Dermis blood vessel endothelial cell (primary cell): Measurements from ENCODE around the gene ARL4D. TPM values are rescaled to one million over a fixed set of nuclear protein-coding genes. Genes with fewer than 3 reads are reported as not detected.
A peak's percentile ranks its signal among the peaks of the same experiment; 100 is the strongest.

ENCODE experiments used
- DNase-seq: peaks from one replicate; pipeline ENCODE4 v3.0.0; 2010
- total RNA-seq: library from RNA; depleted of rRNA; stranded (reverse); fragments of >200 nt; gene quantifications from 2 replicates; pipeline ENCODE4 v1.2.3, GENCODE V29; 2014

The ARL4D gene
- total RNA-seq, 1 donor from 2014 or later, result 1.4 TPM

DNA sequence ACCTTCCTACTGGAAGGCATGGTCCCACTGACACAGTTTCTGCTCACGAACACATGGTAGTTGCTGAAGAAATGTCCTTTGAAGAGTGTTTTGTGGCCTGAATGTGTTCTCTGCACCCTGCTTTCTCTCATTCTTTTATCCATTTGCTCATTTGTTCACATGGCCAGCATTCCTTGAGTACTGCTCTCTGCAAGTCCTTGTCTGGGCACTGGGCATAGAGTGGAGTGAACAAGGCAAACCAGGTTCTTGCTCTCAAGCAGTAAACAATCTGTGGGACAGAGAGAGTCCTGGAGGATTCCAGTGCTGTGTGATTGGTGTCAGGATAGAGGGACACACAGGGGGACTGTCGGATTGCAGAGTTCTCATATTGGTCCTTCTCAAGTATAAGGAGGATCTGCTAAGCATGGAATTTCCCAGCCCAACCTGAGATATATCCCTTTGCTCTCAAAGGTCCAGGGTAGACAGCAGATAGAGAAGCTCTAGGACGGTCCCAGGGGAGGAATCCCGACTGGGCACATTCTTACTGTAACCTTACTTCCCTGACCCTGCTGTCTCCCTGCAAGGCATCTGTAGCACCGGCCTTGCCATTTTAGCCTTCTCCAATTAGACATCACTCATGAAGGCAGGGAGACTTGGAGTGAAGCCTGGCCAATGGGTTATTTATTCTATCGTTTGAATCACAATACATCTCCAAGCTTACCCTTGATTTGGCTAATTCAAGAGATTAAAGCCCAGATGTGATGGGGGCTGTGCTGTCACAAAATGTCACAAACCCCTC is 32.3 kb downstream of the ARL4D start:
- no peak for DNase-seq

DNA sequence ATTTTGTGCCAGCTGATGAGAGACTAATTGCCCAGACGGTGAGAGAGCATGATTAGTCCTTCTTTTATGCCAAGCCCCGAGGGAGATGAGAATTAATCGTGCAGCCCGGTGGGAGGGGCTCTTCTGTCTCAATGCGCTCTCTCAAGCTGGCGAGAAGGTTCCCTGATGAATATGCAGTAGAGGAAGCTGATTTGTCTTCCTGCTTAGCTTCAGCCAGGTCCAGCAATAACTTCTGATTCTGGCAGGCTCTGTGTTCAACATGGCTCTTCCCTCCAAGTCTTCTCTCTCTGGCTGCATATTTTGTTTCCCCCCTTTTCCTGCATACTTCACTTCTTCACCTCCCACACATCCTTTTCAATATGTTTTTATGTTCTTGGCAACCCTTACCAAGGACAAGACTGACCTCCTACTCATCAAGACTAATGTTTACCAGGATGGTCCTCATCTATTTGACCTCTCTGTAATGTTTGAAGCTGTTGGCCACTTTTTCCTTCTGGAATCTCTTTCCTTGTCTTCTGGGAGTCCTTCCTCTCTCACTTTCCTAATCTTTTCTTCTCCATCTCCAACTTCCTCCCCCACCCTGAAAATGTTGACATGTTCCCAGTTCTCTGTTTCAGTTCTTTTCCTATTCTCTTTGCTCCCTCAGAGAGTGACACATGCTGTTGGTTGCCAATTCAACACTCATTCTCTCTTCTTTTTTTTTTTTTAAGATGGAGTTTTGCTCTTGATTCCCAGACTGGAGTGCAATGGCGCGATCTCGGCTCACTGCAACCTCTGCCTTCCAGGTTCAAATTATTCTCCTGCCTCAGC is 33.1 kb downstream of the ARL4D start:
- peak; percentile 52 for DNase-seq

DNA sequence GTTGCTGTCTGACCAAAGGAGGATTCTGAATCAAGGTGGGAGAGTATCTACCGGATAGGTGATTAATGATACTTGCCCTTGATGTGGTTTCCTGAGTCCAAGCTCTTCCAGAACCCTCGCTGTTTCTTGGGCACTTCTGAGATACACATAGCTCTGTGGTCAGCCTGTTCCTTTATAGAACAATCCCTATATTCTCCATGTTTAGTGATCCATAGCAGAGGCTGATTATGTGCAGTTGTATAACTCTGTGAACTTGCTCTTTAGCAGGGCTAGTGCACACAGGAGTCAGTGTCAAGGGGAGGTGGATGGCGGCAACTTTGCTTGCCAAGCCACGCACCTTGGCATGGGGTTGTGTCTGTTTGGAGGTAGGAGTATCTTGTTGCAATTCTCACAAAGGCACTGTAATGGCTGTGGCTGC is 36.1 kb downstream of the ARL4D start:
- no peak for DNase-seq

DNA sequence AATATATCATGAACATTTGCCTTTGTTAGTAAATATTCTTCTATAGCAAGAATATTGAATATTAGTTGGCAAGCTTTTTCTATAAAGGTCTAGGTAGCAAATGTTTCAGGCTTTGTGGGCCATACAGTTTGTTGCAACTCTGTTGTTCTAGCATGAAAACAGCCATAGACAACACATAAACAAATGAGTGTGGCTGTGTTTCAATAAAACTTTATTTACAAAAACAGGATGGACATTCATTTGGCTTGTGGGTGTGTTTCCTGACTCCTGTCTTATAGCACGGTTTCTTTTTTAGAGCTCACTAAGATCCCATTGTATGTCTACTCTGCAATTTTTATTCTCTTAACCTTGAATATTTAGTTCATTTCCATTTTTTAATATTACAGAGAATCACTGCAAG is 39.0 kb downstream of the ARL4D start:
- no peak for DNase-seq

DNA sequence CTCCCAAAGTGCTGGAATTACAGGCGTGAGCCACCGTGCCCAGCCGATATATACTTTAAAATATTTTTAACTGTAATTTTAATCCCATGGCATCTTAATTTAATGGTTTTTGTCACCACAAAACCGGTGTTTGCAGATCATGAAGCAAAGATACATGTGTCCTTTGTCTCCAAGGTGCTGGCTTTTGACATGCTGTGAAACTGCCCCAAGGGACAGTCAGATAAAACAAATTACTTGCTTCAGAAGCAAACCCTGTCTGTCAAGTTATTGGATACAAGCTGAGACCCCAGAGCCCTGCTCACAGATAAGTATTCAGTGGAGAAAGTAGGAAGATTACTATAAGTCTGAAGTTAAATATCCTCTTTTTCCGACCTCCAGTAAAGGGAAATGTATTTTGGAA is 39.8 kb downstream of the ARL4D start:
- DNase-seq, result no peak

DNA sequence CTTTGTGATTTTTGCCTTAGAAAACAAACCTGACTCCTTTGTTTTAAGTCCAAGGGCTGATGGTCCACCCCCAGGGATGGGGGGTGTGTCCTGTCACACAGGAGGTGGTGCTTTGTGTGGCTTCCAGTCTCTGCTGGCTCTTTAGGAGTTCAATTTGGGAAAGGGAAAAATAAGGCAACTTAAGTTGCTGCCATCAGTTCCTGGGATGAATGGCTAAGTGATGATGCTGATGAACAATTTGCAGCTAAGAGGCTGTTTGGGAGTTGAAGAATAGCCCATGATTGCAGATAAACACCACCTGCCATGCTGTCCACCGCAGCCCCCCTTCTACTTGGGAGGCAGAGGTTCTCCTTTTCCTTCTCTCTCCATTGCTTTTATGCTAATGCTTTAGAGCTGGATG is 40.2 kb downstream of the ARL4D start:
- DNase-seq, result no peak

DNA sequence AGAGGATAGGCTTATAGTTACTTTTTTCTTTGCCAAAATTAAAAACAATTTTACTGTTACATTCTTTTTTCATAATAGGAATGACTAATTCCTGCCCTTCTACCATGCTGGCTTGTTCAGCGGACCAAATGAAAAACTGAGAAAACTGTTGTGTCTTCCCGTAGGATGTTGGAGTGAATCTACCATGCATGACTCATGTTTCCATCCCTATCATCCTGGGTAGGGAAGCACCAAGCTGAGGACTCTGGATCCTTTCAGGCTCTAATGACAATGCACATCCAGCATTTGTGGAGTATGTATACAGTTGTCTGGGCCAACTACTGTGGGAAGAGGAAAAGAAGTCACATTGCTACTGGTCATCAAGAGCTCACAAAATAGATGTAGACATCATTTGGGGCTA is 43.9 kb downstream of the ARL4D start:
- DNase-seq, result no peak

DNA sequence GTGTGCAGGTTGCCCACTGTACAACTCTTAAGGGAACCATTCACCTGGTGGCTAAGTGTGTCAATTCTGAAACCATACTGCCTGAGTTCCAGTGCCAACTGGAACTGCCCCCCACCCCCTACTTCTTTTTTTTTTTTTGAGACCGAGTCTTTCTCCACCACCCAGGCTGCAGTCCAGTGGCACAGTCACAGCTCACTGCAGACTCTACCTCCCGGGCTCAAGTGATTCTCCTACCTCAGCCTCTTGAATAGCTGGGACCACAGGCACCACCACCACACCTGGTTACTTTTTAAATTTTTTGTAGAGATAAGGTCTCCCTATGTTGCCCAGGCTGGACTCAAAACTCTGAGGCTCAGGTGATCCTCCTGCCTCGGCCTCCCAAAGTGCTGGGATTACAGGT is 44.6 kb downstream of the ARL4D start:
- no peak for DNase-seq

DNA sequence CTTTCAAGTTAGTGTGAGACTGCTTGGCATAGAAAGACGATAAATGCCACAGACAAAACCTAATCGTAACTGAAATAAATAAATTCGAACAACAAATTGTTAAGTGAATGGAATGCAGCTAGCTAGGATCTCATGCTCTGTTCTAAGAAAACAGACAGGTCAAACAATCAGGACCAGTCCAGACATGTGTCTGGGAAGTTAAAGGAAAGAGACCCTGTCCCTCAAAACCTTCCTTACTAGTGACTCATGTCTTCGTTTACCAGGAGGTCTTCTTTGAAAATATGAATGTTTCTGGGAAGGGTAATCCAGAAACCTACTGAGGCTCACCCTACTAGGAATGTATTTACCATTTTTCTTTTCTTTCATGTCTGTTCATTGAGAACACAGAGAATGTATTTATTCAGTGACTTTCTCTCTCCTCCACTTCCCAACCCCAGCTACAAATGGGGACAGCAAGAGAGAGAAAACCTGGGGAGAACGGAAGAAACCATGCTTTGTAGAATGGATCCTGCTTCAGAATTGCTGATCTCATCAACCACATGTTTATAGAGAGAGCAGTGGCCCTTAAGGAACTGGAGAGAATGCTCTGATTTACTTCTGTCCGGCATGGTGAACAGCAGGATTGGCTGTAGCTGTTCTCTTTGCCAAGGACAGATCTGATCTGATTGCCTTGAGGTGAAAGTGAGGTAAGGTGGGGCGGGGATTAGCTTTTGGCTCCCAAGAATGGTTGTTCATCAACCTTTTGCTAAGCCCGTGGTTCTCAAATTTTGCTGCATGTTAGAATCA is 45.6 kb downstream of the ARL4D start:
- no peak for DNase-seq

DNA sequence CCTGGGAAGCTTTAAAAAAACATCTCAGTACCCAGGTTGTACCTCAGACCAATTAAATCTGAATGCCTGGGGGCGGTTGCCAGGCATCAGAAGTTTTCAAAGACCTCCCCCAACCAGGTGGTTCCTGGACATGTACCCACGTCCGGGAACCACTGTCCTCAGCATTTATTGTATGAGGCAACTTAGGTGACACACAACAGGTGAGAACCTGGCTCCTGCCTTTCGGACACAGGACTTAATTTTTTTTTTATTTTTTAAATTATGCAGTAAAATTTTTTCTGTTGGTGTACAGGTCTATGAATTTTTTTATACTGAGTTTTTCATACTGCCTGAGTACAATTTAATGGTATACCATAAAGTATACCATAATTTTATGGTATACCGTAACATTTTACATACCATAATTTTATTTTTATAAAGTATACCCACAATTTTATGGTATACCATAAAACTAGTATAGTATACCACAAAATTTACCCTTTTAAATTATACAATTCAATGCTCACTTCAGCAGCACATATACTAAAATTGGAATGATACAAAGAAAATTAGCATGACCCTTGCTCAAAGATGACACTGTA is 46.3 kb downstream of the ARL4D start:
- no peak for DNase-seq

DNA sequence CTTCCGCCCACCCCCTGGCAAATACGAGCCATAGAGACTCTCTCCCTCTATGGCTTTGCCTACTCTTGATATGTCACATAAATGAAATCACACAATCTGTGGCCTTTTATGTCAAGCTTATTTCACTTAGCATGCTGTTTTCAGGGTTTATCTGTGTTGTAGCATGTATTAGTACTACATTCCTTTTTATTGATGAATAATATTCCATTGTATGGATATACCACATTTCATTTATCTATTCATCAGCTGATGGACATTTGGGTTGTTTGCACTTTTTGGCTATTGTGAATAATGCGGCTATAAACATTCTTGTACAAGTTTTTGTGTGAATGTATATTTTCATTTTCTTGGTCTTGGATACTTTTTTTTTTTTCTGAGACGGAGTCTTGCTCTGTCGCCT is 48.0 kb downstream of the ARL4D start:
- no peak for DNase-seq

DNA sequence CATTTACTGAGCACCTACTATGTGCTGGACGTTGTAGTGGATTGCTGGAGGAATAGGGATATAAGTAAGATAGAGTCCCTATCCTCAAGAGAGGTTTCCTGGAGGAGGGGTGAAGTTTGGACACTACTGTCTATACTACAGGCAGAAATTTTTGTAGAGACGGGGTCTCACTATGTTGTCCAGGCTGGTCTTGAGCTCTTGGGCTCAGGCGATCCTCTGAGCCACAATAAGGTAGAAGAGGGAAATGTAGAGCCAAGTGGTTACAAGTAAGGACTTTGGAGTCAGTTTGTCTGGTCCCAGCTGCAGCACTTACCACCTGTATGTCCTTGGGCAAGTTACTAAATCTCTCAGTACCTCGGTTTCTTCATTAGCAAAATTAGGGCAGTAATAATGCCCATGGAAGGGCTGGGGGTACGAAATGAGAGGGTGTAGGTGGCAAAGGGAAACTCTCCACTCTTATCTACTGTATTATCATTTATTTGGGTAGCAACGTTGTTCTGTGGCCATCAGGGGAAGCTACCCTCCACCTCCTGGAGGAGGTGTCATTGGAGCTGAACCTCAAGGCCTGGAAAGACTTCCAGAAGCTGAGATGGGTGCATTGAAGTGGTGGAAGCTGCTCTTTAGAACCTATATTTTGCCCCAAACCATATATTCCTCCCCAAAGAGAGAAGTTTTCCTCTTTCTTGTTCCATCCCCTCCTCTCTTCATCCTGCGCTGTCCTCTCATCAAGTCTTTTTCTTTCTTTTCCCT is 50.1 kb downstream of the ARL4D start:
- DNase-seq, result no peak

DNA sequence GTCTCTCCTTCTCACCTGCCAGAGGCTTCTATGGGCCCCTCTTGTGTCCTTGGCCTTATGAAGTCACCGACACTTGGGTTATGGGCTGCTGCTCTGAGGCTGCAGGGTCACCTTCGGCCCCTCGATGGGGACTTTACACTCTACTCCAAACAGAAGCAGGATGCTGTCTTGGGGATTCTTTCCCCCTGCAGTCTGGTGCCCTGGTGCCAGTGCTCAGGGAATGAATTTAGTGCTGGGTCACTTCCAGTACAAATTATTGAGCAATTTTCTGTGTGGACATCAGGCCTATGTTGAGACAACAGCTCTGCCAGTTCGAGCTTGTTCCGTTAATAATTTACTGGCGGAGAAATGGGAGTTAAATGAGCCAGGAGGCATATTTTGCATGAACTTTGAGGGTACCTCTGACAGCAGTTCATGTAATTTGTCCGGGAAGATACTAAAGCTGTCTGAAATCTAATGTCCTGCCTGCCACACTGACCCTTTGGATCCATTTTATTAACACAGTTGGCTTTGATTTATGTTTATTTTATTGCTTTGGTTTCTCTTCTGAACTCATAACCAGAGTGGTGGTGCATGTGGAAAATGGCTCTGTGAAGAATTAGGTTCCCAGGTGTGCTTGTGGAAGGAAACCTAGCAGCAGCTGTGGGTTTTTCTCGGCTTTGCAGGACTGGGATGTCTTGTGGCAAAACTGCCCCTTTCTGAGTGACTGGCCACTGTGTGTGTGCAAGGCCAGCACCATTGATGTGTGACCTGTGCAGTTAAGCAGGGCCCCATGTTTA is 50.9 kb downstream of the ARL4D start:
- no peak for DNase-seq

Other genes starting within 250 kb of the ARL4D start
- 123 and 137 TPM in 2 replicates for gene NBR1, start 227.8 kb upstream of the ARL4D start, total RNA-seq
- gene TMEM106A, start 187.1 kb upstream of the ARL4D start, total RNA-seq, result 2.4 and 2.5 TPM in 2 replicates
- gene CCDC200, start 170.4 kb upstream of the ARL4D start, total RNA-seq, result 0.14 TPM in 1 of 2 replicates, not detected in the other
- not detected in 2 replicates for gene RNU2-1, start 165.0 kb upstream of the ARL4D start, total RNA-seq
- gene DHX8, start 85.0 kb downstream of the ARL4D start, total RNA-seq, result 44.2 and 62.2 TPM in 2 replicates
- 3.2 and 13.5 TPM in 2 replicates for gene ETV4, start 147.3 kb downstream of the ARL4D start, total RNA-seq